Measurements from ENCODE around the gene PLEKHH3.
"Not testable (repeated sequence)": the region's sequence is repeated elsewhere in the genome, so short reads cannot be mapped to it uniquely, and the experiment has no call there.

The PLEKHH3 gene

GRCh38 chr17:42669977-42670788, 6.6 kb downstream of the PLEKHH3 start:
- no peak for DNase-seq

GRCh38 chr17:42669705-42669976, 7.2 kb downstream of the PLEKHH3 start:
- DNase-seq, result no peak

DNA sequence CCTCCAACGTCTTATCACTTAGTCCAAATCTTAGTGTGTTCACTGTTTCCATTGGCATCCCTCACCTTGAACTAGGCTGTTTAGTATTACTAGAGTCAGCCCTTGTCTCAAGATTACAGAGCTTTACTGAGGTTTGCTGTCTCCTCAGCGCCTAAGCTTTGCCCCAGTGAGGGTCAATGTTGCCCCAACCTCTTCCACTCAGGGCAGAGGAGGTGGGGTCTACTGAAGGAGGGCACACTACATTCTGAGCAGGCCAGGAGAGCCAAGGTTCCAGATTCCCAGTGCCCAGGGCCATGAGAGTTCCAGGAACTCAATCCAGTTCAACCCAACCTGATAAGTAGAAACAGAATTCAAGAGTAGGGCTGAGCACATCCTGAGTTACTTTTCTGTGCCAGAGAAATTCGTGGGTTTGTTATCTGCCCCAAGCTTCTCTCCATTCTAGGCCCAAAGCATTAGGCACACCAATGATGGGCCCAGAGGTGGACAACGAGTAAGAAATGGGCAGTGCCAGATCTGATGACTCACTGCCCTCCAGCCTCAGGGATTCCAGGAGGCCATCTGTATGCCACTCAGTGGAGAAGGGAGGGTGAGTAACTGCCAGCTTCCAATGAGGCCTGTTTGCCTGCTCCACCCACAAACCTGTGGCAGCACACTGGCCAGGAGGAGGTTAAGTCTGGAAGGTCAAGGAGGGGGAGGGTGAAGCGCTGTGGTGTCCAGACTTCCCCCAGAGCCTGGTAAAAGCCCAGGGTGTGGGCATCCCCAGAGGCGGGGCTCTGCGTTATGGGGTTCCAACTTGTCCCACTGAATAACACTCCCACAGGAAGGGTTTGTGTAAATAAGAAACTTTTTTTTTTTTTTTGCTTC, 9.5 kb downstream of the PLEKHH3 start:
- no peak for DNase-seq

GRCh38 chr17:42666126-42666525, 10.7 kb downstream of the PLEKHH3 start:
- not testable (repeated sequence) for DNase-seq

- no peak for DNase-seq
Measured at GRCh38 chr17:42665581-42666001, 11.2 kb downstream of the PLEKHH3 start.

DNA sequence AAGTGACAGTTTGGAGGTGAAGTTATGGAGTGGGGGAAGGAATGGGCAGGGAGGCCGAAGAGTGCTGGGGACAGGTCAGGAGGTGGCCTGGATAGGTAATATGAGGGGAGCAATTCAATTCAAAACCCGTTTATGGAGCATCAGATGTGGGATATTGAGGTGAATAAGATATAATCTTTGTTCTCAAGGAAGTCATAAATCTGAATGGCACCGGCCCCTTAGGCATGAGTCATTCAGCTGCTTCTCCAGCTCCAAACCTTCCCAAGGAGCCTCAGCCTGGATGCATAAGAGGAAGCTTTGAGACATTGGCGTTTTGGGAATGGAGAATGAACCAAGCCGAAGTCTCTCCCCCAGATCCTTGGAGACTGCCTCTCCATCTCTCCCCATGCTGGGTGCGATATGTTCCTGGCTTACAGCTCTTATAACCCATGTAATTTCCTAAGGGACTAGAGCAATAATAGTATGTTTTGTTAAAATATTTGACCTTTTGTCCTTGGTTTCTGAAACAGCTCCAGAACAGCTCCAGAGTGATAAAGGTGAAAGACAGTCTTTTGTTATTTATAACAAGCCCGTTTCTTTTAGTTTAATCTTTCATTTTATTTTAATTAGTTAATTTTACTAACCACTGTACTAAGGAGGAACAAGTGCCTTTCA, 16.0 kb downstream of the PLEKHH3 start:
- no peak for DNase-seq

GRCh38 chr17:42659932-42660274, 16.9 kb downstream of the PLEKHH3 start:
- DNase-seq, result not testable (repeated sequence)

DNA sequence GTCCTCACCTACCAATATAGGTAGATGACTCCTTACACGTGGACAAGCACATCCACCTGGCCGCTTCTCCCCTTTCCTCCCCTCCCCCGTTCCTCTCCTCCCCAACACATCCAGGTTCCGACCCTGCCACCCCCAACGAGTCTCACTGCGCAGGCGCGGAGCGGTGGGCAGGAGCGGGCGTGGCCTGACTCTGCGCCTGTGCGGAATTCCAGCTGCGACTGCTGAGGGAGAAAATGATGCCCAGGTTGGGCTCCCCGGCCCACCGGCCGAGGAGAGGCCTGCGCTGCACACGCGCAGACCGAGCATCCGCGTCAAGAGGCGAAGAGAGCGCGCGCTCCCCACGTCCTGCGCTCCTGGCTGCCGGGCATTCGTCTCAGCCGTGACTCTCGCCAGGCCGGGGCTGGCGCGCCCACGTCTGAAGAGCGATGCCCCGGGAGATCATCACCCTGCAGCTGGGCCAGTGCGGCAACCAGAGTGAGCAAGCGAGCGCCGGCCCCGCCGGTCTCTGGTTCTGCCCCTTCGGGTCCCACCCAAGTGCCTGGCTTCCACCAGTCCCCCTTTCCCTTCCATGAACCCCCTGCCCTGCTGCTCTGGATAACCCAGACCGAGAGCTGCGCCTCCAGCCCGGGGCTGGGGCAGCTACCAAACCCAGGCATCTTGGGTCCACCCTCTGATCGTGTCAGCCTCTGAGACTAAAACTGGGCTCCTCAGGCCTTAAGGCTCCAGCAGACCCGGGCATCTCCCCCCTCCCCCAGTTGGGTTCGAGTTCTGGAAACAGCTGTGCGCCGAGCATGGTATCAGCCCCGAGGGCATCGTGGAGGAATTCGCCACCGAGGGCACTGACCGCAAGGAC, 17.5 kb downstream of the PLEKHH3 start, which contains the start of gene TUBG2:
Gene TUBG2, plus strand, starts transcription at position 206 of the 853 bp plus-strand sequence. Its CDS starts 220 bp downstream, at position 426.
- peak; percentile 92 for DNase-seq

DNA sequence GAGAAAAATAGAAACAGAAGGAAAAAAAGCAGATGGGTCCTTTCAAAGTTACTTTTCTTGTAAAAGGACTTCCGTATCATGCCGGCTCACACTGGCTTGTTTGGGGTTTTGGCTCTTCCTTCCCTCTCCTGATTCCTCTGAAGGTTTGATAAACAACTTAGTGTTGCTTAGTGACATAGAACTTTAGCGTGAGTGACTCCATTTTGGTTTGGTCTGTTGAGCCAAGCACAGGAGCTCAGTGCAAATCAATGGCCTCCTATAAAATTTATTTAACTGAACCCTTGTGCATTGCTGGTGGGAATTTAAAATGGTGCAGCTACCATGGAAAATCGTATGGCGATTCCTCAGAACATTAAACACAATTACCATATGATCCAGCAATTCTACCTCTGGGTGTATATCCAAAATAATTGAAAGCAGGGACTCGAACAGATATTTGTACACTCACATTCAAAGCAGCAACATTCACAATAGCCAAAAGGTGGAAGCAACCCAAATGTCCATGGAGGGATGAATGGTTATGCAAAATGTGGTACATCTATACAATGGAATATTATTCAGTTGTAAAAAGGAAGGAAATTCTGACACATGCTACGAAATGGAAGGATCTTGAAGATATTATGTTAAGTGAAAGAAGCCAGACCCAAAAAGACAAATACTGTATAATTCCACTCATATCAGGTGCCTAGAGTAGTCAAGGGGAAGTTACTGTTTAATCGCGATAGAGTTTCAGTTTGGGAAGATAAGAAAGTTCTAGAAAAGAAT, 18.8 kb downstream of the PLEKHH3 start:
- DNase-seq, result no peak

- no peak for DNase-seq
Measured at GRCh38 chr17:42655528-42655927, 21.3 kb downstream of the PLEKHH3 start.

GRCh38 chr17:42653179-42654124, 23.3 kb downstream of the PLEKHH3 start:
- no peak for DNase-seq

DNA sequence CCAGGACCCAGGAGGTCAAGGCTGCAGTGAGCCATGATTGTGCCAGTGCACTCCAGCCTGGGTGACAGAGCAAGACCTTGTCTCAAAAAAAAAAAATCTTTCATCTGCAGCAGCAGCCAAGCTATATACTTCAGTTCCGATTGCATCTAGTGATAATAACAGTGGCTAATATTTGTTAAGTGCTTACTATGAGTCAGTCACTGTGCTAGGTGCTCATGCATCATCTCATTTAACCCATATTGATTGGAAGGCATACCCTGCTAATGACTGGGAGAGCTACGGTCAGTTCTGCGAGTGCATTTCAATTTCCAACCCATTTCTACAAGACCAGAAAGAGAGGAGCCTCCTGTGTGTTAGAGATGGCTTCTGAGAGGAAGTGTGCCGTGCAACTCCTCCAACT, 25.4 kb downstream of the PLEKHH3 start:
- DNase-seq, result no peak

- DNase-seq, result no peak
Measured at GRCh38 chr17:42647778-42648177, 29.0 kb downstream of the PLEKHH3 start.

- no peak for DNase-seq
Measured at GRCh38 chr17:42642336-42642735, 34.5 kb downstream of the PLEKHH3 start.

DNA sequence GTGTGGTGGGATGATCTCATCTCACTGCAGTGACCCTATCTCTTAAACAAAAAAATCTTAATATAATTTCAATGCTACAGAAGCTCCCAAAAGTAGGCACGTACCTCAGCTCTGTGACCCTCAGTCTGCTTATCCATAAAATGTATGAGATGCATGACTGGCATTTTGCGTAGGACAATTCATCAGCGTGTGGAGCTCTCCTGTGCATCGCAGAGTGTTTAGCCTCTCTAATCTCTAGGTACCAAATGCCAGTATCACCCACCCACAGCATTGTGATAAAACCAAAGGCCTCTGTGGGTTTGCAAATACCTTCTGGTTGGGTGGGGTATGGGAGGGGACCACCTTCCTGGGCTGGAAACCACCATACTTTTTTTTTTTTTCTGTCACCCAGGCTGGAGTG, 36.7 kb downstream of the PLEKHH3 start:
- DNase-seq, result no peak

GRCh38 chr17:42639525-42640113, 37.2 kb downstream of the PLEKHH3 start:
- no peak for DNase-seq

- DNase-seq, result no peak
Measured at GRCh38 chr17:42632949-42633444, 43.8 kb downstream of the PLEKHH3 start.

- DNase-seq, result no peak
Measured at GRCh38 chr17:42629411-42630009, 47.3 kb downstream of the PLEKHH3 start.

- DNase-seq, result not testable (repeated sequence)
Measured at GRCh38 chr17:42627032-42627764, 49.6 kb downstream of the PLEKHH3 start.

Data from NCI-H2107 (cell line).